Nephron progenitor cell (in vitro differentiated cells): ENCODE measurements around the gene SYTL3.
A peak's percentile ranks its signal among the peaks of the same experiment; 100 is the strongest.

Experiments used
- DNase-seq: peaks from one replicate; pipeline ENCODE4 v3.0.0; 2021
- H3K27ac Mint-ChIP-seq: 2 replicates; pipeline ENCODE4 v1.8.0; 2021; ENCODE audit warnings: mild to moderate bottlenecking, moderate library complexity, mixed read lengths
- H3K27me3 Mint-ChIP-seq: 2 replicates; pipeline ENCODE4 v1.8.0; 2021; ENCODE audit warnings: mild to moderate bottlenecking, low read depth, mixed read lengths; ENCODE audit not compliant: poor library complexity
- H3K36me3 Mint-ChIP-seq: 2 replicates; pipeline ENCODE4 v1.8.0; 2021; ENCODE audit warnings: low read depth, mixed read lengths
- H3K4me1 Mint-ChIP-seq: 2 replicates; pipeline ENCODE4 v1.8.0; 2021; ENCODE audit warnings: mixed read lengths
- H3K4me3 Mint-ChIP-seq: 2 replicates; pipeline ENCODE4 v1.8.0; 2021; ENCODE audit warnings: mild to moderate bottlenecking, moderate library complexity, mixed read lengths
- H3K9me3 Mint-ChIP-seq: 2 replicates; pipeline ENCODE4 v1.8.0; 2021; ENCODE audit warnings: mild to moderate bottlenecking, moderate library complexity, mixed read lengths
- CTCF ChIP-seq: fragments of 200-600 bp; sonication (generic); IDR thresholded peaks from 2 replicates; pipeline ENCODE4 v1.5.0; 2021; ENCODE audit warnings: antibody characterized with exemption

Gene SYTL3

GRCh38 chr6:158633127-158633526, 16.7 kb upstream of the SYTL3 start:
- TF ChIP-seq CTCF, result no peak
- Mint-ChIP-seq H3K4me1 (peaks cover 37% of the 10 kb centered on the region), H3K27ac (peak overlapping the region; percentile 94), H3K4me3 (no peak overlapping the region), H3K27me3 (no peaks in the 10 kb centered on the region), H3K36me3 (peaks cover 67% of the 10 kb centered on the region), H3K9me3 (no peaks in the 10 kb centered on the region)
- no peak for DNase-seq

GRCh38 chr6:158634695-158635426, 15.0 kb upstream of the SYTL3 start:
- no peak for TF ChIP-seq CTCF
- no peak for DNase-seq
- H3K4me3 Mint-ChIP-seq, result no peak overlapping the region
- H3K9me3 Mint-ChIP-seq, result no peaks in the 10 kb centered on the region
- no peaks in the 10 kb centered on the region for H3K27me3 Mint-ChIP-seq
- peaks cover 36% of the 10 kb centered on the region for H3K4me1 Mint-ChIP-seq
- H3K36me3 Mint-ChIP-seq, result peaks cover 74% of the 10 kb centered on the region
- H3K27ac Mint-ChIP-seq, result peak overlapping the region; percentile 89

- TF ChIP-seq CTCF, result no peak
- peaks cover 78% of the 10 kb centered on the region for H3K36me3 Mint-ChIP-seq
- H3K9me3 Mint-ChIP-seq, result no peaks in the 10 kb centered on the region
- H3K4me3 Mint-ChIP-seq, result no peak overlapping the region
- H3K27me3 Mint-ChIP-seq, result no peaks in the 10 kb centered on the region
- no peak for DNase-seq
- H3K27ac Mint-ChIP-seq, result peak overlapping the region; percentile 89
- peaks cover 40% of the 10 kb centered on the region for H3K4me1 Mint-ChIP-seq
Measured at GRCh38 chr6:158635427-158636073, 14.3 kb upstream of the SYTL3 start.

GRCh38 chr6:158636778-158637177, 13.1 kb upstream of the SYTL3 start:
- TF ChIP-seq CTCF, result no peak
- no peaks in the 10 kb centered on the region for H3K27me3 Mint-ChIP-seq
- no peak overlapping the region for H3K4me3 Mint-ChIP-seq
- no peaks in the 10 kb centered on the region for H3K9me3 Mint-ChIP-seq
- peaks cover 77% of the 10 kb centered on the region for H3K36me3 Mint-ChIP-seq
- H3K4me1 Mint-ChIP-seq, result peaks cover 38% of the 10 kb centered on the region
- DNase-seq, result no peak
- no peak overlapping the region for H3K27ac Mint-ChIP-seq

GRCh38 chr6:158638324-158638854, 11.5 kb upstream of the SYTL3 start:
- no peaks in the 10 kb centered on the region for H3K27me3 Mint-ChIP-seq
- peaks cover 53% of the 10 kb centered on the region for H3K4me1 Mint-ChIP-seq
- no peaks in the 10 kb centered on the region for H3K9me3 Mint-ChIP-seq
- H3K27ac Mint-ChIP-seq, result peak overlapping the region; percentile 38
- no peak for DNase-seq
- no peak for TF ChIP-seq CTCF
- H3K4me3 Mint-ChIP-seq, result no peak overlapping the region
- H3K36me3 Mint-ChIP-seq, result peaks cover 77% of the 10 kb centered on the region
